AG10803 (cell line): ENCODE data around the gene SCNN1G.

Experiments
- DNase-seq: peaks from one replicate; pipeline ENCODE4 v3.0.0; 2010; ENCODE audit warnings: low read depth
- H3K4me3 ChIP-seq: 2 replicates; pipeline ENCODE4 v1.5.1; 2011; ENCODE audit warnings: mild to moderate bottlenecking, low read length, control low read depth
- CTCF ChIP-seq: conservative IDR thresholded peaks from 2 replicates; pipeline ENCODE4 v1.5.1; 2011; ENCODE audit warnings: mild to moderate bottlenecking, low read length, control low read depth, inconsistent platforms

Gene SCNN1G, protein sequence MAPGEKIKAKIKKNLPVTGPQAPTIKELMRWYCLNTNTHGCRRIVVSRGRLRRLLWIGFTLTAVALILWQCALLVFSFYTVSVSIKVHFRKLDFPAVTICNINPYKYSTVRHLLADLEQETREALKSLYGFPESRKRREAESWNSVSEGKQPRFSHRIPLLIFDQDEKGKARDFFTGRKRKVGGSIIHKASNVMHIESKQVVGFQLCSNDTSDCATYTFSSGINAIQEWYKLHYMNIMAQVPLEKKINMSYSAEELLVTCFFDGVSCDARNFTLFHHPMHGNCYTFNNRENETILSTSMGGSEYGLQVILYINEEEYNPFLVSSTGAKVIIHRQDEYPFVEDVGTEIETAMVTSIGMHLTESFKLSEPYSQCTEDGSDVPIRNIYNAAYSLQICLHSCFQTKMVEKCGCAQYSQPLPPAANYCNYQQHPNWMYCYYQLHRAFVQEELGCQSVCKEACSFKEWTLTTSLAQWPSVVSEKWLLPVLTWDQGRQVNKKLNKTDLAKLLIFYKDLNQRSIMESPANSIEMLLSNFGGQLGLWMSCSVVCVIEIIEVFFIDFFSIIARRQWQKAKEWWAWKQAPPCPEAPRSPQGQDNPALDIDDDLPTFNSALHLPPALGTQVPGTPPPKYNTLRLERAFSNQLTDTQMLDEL

GRCh38 chr16:23182679-23183542 is at the start of gene SCNN1G:
Gene SCNN1G, plus strand, starts transcription at chr16:23182745. Its CDS starts 3,527 bp downstream, at chr16:23186272.
- no peak within 1 kb of the TSS for H3K4me3 ChIP-seq
- DNase-seq: no peak
- TF ChIP-seq CTCF: no peak

GRCh38 chr16:23132775-23133463 is 49.6 kb upstream of the SCNN1G start:
- H3K4me3 ChIP-seq: peak overlapping the region; percentile 47
- TF ChIP-seq CTCF: no peak
- DNase-seq: peak; percentile 52

DNA sequence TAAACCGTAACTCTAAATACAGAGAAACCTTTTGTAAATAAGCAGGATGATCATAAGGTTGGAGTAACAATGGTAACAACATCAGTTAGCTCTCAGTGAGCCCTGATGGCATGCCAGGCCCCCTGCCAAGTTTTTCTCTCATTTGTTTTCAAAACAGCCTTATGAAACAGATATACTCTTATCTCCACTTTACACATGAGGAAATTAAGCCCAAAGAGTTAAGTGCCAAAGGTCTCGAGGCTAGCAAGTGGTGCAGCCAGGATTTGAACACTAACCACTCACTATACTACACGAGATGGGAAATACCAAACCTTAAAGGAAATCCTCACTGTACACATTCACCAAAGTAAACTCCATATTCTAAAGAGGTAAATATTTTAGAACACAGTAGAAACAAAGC is 48.3 kb upstream of the SCNN1G start:
- TF ChIP-seq CTCF: no peak
- DNase-seq: no peak

GRCh38 chr16:23137256-23137655 is 45.3 kb upstream of the SCNN1G start:
- DNase-seq: no peak
- TF ChIP-seq CTCF: no peak
- no peak overlapping the region for H3K4me3 ChIP-seq

More for the DNA sequence above, 48.3 kb upstream of the SCNN1G start:
- H3K4me3 ChIP-seq: no peak overlapping the region

DNA sequence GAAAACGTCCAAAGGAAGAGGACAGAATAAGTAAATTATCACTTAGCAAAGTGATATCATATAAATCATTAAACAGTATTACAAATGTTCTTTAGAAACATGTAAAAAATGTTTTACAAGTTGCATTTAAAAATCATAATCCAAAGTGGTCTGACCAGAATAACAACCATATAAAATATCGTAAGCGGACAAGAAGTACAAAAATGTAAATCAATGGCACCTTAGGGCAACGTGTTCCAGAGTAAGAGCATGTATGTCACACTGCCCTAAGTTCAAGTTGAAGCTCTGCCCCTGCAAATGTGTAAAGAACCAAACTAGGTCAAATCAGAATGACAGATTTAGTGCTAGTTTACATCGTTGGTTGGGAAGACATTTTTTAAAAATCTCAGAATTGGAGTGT is 44.7 kb upstream of the SCNN1G start:
- DNase-seq: no peak
- H3K4me3 ChIP-seq: no peak overlapping the region
- TF ChIP-seq CTCF: no peak

DNA sequence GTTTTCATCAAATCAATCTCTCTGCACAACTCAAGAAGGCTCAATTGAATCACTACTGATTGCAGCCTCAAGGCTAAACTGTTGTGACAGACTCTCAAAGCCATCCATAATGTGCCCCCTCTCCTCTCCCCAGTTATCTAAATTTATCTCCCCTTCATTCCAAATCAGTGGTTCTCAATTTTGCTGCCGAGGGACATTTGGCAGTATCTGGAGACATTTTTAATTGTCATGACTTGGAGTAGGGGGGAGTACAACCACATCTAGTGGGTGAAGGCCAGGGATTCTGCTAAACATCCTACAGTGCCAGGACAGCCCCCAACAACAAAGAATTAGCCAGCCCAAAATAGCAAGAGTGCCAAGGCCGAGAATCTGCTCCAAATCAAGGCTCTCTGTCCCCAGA is 42.4 kb upstream of the SCNN1G start:
- DNase-seq: no peak
- H3K4me3 ChIP-seq: no peak overlapping the region
- no peak for TF ChIP-seq CTCF
